Calu3 (cell line): Measurements from ENCODE around the gene SIM2. TPM values are rescaled to one million over a fixed set of nuclear protein-coding genes. Genes with fewer than 3 reads are reported as not detected.

Experiments used
- BruUV-seq: library from RNA; stranded (reverse); fragments of 400-500 nt; replicated peaks from 2 replicates; lab custom pipeline; 2021; lab: Mats Ljungman, UMichigan
- CTCF ChIA-PET: fragments of 300-600 bp; sonication (Branson Sonifier 250); formaldehyde crosslinking; loops from one replicate; lab custom pipeline; 2022; ENCODE audit warnings: antibody characterized with exemption; lab: Charles Lee
- DNase-seq: peaks from one replicate; pipeline ENCODE4 v3.0.0; 2022
- H3K27ac Mint-ChIP-seq: one replicate; pipeline ENCODE4 v1.8.0; 2022; ENCODE audit warnings: mixed read lengths; ENCODE audit not compliant: unreplicated experiment
- H3K27me3 Mint-ChIP-seq: one replicate; pipeline ENCODE4 v1.8.0; 2022; ENCODE audit warnings: mixed read lengths; ENCODE audit not compliant: unreplicated experiment
- H3K36me3 Mint-ChIP-seq: one replicate; pipeline ENCODE4 v1.8.0; 2022; ENCODE audit warnings: mild to moderate bottlenecking, moderate library complexity, mixed read lengths; ENCODE audit not compliant: insufficient read depth, unreplicated experiment
- H3K4me1 Mint-ChIP-seq: one replicate; pipeline ENCODE4 v1.8.0; 2022; ENCODE audit warnings: mild to moderate bottlenecking, low read depth, mixed read lengths; ENCODE audit not compliant: unreplicated experiment
- H3K4me3 Mint-ChIP-seq: one replicate; pipeline ENCODE4 v1.8.0; 2022; ENCODE audit warnings: mild to moderate bottlenecking, low read depth, moderate library complexity, mixed read lengths; ENCODE audit not compliant: unreplicated experiment
- H3K9me3 Mint-ChIP-seq: one replicate; pipeline ENCODE4 v1.8.0; 2022; ENCODE audit warnings: low read depth, mixed read lengths; ENCODE audit not compliant: unreplicated experiment
- CTCF ChIP-seq: fragments of 200-600 bp; IDR thresholded peaks from one replicate; pipeline ENCODE4 v1.8.0; 2022; ENCODE audit warnings: antibody characterized with exemption; ENCODE audit not compliant: unreplicated experiment
- intact Hi-C: fragments of 100-400 bp; cut with micrococcal nuclease; formaldehyde crosslinking; loops from one replicate; pipeline ENCODE4 v1.10.0; 2022; ENCODE audit not compliant: unreplicated experiment
- total RNA-seq: library from RNA; stranded (reverse); gene quantifications from 2 replicates; pipeline ENCODE4 v1.2.3, GENCODE V29; 2022

The SIM2 gene
- total RNA-seq, 1 experiment from 2014 or later = 15.4 TPM

GRCh38 chr21:36729310-36729970 lies 30.5 kb downstream of the SIM2 start:
- TF ChIP-seq CTCF = no peak
- H3K36me3 Mint-ChIP-seq = peaks cover 9% of the 10 kb centered on the region
- DNase-seq = no peak
- no TSS peak for BruUV-seq
- H3K27me3 Mint-ChIP-seq = no peaks in the 10 kb centered on the region
- H3K27ac Mint-ChIP-seq = no peak overlapping the region
- intact Hi-C loops = no loop called here
- no peaks in the 10 kb centered on the region for H3K4me1 Mint-ChIP-seq
- H3K9me3 Mint-ChIP-seq = no peaks in the 10 kb centered on the region
- no peak overlapping the region for H3K4me3 Mint-ChIP-seq
- CTCF ChIA-PET = no interaction called here

- Mint-ChIP-seq H3K9me3 (no peaks in the 10 kb centered on the region), H3K27ac (no peak overlapping the region), H3K4me3 (no peak overlapping the region), H3K4me1 (no peaks in the 10 kb centered on the region), H3K36me3 (peaks cover 9% of the 10 kb centered on the region), H3K27me3 (no peaks in the 10 kb centered on the region)
- BruUV-seq = no TSS peak
- DNase-seq = no peak
- intact Hi-C loops = no loop called here
- CTCF ChIA-PET = no interaction called here
- TF ChIP-seq CTCF = no peak
Measured at GRCh38 chr21:36730291-36731281, 31.7 kb downstream of the SIM2 start.

- CTCF ChIA-PET = no interaction called here
- no TSS peak for BruUV-seq
- intact Hi-C loops = no loop called here
Measured at GRCh38 chr21:36732217-36732616, 33.3 kb downstream of the SIM2 start.

GRCh38 chr21:36732761-36733160 lies 33.8 kb downstream of the SIM2 start:
- CTCF ChIA-PET = no interaction called here
- Mint-ChIP-seq H3K9me3 (no peaks in the 10 kb centered on the region), H3K27ac (no peak overlapping the region), H3K36me3 (peaks cover 9% of the 10 kb centered on the region), H3K27me3 (no peaks in the 10 kb centered on the region), H3K4me3 (no peak overlapping the region), H3K4me1 (no peaks in the 10 kb centered on the region)
- intact Hi-C loops = no loop called here
- TF ChIP-seq CTCF = no peak
- BruUV-seq = no TSS peak
- no peak for DNase-seq

More at GRCh38 chr21:36732217-36732616, 33.3 kb downstream of the SIM2 start:
- DNase-seq = no peak
- Mint-ChIP-seq H3K27me3 (no peaks in the 10 kb centered on the region), H3K27ac (no peak overlapping the region), H3K4me3 (no peak overlapping the region), H3K36me3 (peaks cover 9% of the 10 kb centered on the region), H3K9me3 (no peaks in the 10 kb centered on the region), H3K4me1 (no peaks in the 10 kb centered on the region)
- no peak for TF ChIP-seq CTCF
